Measurements from ENCODE around the gene IER2.

IER2 gene

DNA sequence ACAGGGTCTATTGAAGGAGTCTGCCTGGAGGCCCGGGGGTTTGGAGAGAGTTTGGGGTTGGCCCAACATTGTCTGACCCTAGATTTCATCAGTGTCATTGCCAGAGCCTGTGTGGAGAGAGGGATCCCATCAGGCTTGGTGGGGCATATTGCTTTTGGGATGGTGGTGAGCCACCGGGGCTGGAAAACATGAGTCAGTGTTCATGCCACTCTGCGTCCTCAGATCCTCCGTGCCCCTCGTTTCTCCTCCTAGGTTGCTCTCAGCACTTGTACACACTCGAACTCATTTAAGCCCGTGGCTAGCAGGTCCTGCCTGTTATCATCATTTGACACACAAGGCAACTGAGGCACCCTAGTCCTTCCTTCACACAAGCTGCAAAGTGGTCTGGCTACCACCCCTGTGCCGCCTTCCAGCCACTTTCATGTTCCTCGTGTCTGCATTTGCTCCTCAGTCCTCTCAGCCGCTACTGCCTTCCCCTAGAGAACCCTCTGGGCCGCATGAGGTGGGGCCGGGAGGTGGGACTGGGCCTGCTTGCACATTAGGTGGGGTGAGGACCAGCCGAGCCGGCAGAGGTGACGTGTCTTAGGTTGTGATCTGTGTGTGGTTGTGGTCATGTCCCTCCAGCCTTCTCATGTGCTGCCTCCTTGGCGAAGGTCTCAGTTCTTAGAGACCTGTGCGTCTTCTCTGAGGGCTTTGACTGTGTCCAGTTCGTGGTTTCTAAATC is 28.5 kb upstream of the IER2 start:
- no peaks in the 10 kb centered on the region for H3K27me3 ChIP-seq (ENCODE audit: insufficient read depth, low read length)
- no peak overlapping the region for H4K12ac ChIP-seq (ENCODE audit: low read depth, low read length)
- H3K14ac ChIP-seq (ENCODE audit: low read length): no peak overlapping the region
- no peak for DNase-seq
- no peaks in the 10 kb centered on the region for H3K9me3 ChIP-seq (ENCODE audit: insufficient read depth, low read depth, low read length)
- no peak overlapping the region for H3K4me2 ChIP-seq (ENCODE audit: low read length)
- H2AK5ac ChIP-seq (ENCODE audit: low read length): no peak overlapping the region
- H3K79me1 ChIP-seq (ENCODE audit: low read length): peaks cover 10% of the 10 kb centered on the region
- no peak overlapping the region for H2BK12ac ChIP-seq (ENCODE audit: low read length)
- no peak overlapping the region for H3K18ac ChIP-seq (ENCODE audit: low read length)
- H3K4me1 ChIP-seq (ENCODE audit: control insufficient read depth in 1 of 2, insufficient read depth in 2 of 2, low read length in 2 of 2): peaks cover 12 to 20% of the 10 kb centered on the region in 2 experiments
- peaks cover 44% of the 10 kb centered on the region for H3K79me2 ChIP-seq (ENCODE audit: control insufficient read depth, insufficient read depth, low read length, poor library complexity)
- no peak overlapping the region for H2BK5ac ChIP-seq (ENCODE audit: low read depth, low read length, poor library complexity)
- peak overlapping the region; percentile 87 for H3K4ac ChIP-seq (ENCODE audit: low read depth, low read length)
- peaks cover 30 to 31% of the 10 kb centered on the region in 2 experiments for H3K36me3 ChIP-seq (ENCODE audit: control insufficient read depth in 1 of 2, insufficient read depth in 2 of 2, low read length in 2 of 2)
- H4K8ac ChIP-seq (ENCODE audit: low read depth, low read length): no peak overlapping the region
- H3K4me3 ChIP-seq (ENCODE audit: low read depth, low read length): no peak overlapping the region
- WGBS (ENCODE audit: extremely low coverage, insufficient coverage, insufficient read length): no CpG with 5 or more reads among the region's 18 CpGs
- H4K91ac ChIP-seq (ENCODE audit: low read depth, low read length): no peak overlapping the region
- H2BK120ac ChIP-seq (ENCODE audit: insufficient read depth, low read length, poor library complexity): no peak overlapping the region
- H3K23ac ChIP-seq (ENCODE audit: low read length): no peak overlapping the region
- no peak overlapping the region for H3K27ac ChIP-seq (ENCODE audit: low read depth, low read length)
- no peak overlapping the region for H3K9ac ChIP-seq (ENCODE audit: low read length)
- H2AFZ ChIP-seq (ENCODE audit: insufficient read depth, low read length, poor library complexity): no peak overlapping the region

DNA sequence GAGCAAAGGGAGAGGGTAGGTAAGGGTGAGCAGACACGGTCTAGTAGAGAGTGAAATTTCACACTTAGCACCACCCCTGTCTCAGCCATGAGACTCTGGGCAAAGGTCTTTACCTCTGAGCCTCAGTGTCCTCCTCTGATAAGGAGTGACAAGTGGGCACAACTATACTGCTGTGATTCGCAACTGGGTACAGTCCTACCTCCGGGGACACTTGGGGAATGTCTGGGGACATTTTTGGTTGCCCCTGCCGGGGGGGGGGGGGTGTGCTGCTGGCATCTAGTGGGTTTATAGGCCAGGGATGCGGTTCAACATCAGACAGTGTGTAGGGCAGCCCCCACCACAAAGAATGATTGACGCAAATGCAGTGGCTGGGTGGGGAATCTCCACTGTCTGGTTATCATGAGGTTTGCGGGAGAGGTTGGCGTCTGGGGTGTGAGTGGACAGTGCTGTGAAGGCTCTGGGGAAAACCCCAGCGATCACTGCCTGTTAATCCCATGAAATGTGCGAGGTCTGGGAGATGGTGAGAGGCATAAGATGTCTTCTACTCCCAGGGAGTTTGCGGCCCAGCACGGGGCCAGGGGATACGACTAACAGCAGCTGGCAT is 27.8 kb upstream of the IER2 start:
- no peaks in the 10 kb centered on the region for H3K27me3 ChIP-seq (ENCODE audit: insufficient read depth, low read length)
- no peak overlapping the region for H4K8ac ChIP-seq (ENCODE audit: low read depth, low read length)
- peaks cover 12 to 18% of the 10 kb centered on the region in 2 experiments for H3K4me1 ChIP-seq (ENCODE audit: control insufficient read depth in 1 of 2, insufficient read depth in 2 of 2, low read length in 2 of 2)
- H3K9ac ChIP-seq (ENCODE audit: low read length): no peak overlapping the region
- no peak overlapping the region for H3K23ac ChIP-seq (ENCODE audit: low read length)
- H3K18ac ChIP-seq (ENCODE audit: low read length): no peak overlapping the region
- H2AK5ac ChIP-seq (ENCODE audit: low read length): no peak overlapping the region
- no peak overlapping the region for H3K4me2 ChIP-seq (ENCODE audit: low read length)
- H3K79me1 ChIP-seq (ENCODE audit: low read length): peaks cover 8% of the 10 kb centered on the region
- no peak overlapping the region for H3K4me3 ChIP-seq (ENCODE audit: low read depth, low read length)
- H4K12ac ChIP-seq (ENCODE audit: low read depth, low read length): no peak overlapping the region
- H2BK120ac ChIP-seq (ENCODE audit: insufficient read depth, low read length, poor library complexity): no peak overlapping the region
- no peak overlapping the region for H2BK12ac ChIP-seq (ENCODE audit: low read length)
- H3K36me3 ChIP-seq (ENCODE audit: control insufficient read depth in 1 of 2, insufficient read depth in 2 of 2, low read length in 2 of 2): peaks cover 31 to 33% of the 10 kb centered on the region in 2 experiments
- no peak overlapping the region for H3K27ac ChIP-seq (ENCODE audit: low read depth, low read length)
- no peak overlapping the region for H4K91ac ChIP-seq (ENCODE audit: low read depth, low read length)
- H2AFZ ChIP-seq (ENCODE audit: insufficient read depth, low read length, poor library complexity): no peak overlapping the region
- peak overlapping the region; percentile 87 for H3K4ac ChIP-seq (ENCODE audit: low read depth, low read length)
- no peak for DNase-seq
- H3K9me3 ChIP-seq (ENCODE audit: insufficient read depth, low read depth, low read length): no peaks in the 10 kb centered on the region
- WGBS (ENCODE audit: extremely low coverage, insufficient coverage, insufficient read length): no CpG with 5 or more reads among the region's 13 CpGs
- H3K79me2 ChIP-seq (ENCODE audit: control insufficient read depth, insufficient read depth, low read length, poor library complexity): peaks cover 44% of the 10 kb centered on the region
- H2BK5ac ChIP-seq (ENCODE audit: low read depth, low read length, poor library complexity): no peak overlapping the region
- no peak overlapping the region for H3K14ac ChIP-seq (ENCODE audit: low read length)

GRCh38 chr19:13122980-13123957 is 26.9 kb upstream of the IER2 start:
- Histone ChIP-seq H2BK120ac (ENCODE audit: insufficient read depth, low read length, poor library complexity) (no peak overlapping the region), H3K4me3 (ENCODE audit: low read depth, low read length) (no peak overlapping the region), H3K4me2 (ENCODE audit: low read length) (no peak overlapping the region), H3K36me3 (ENCODE audit: control insufficient read depth in 1 of 2, insufficient read depth in 2 of 2, low read length in 2 of 2) (peaks cover 31 to 37% of the 10 kb centered on the region in 2 experiments), H2BK12ac (ENCODE audit: low read length) (no peak overlapping the region), H3K4ac (ENCODE audit: low read depth, low read length) (peak overlapping the region; percentile 87), H3K14ac (ENCODE audit: low read length) (no peak overlapping the region), H4K8ac (ENCODE audit: low read depth, low read length) (no peak overlapping the region), H3K9ac (ENCODE audit: low read length) (no peak overlapping the region), H4K91ac (ENCODE audit: low read depth, low read length) (no peak overlapping the region), H2AFZ (ENCODE audit: insufficient read depth, low read length, poor library complexity) (no peak overlapping the region), H3K79me1 (ENCODE audit: low read length) (peaks cover 7% of the 10 kb centered on the region), H3K9me3 (ENCODE audit: insufficient read depth, low read depth, low read length) (no peaks in the 10 kb centered on the region), H3K23ac (ENCODE audit: low read length) (no peak overlapping the region), H3K27ac (ENCODE audit: low read depth, low read length) (no peak overlapping the region), H3K79me2 (ENCODE audit: control insufficient read depth, insufficient read depth, low read length, poor library complexity) (peaks cover 44% of the 10 kb centered on the region), H2AK5ac (ENCODE audit: low read length) (no peak overlapping the region), H3K18ac (ENCODE audit: low read length) (no peak overlapping the region), H3K27me3 (ENCODE audit: insufficient read depth, low read length) (no peaks in the 10 kb centered on the region), H4K12ac (ENCODE audit: low read depth, low read length) (no peak overlapping the region), H2BK5ac (ENCODE audit: low read depth, low read length, poor library complexity) (no peak overlapping the region), H3K4me1 (ENCODE audit: control insufficient read depth in 1 of 2, insufficient read depth in 2 of 2, low read length in 2 of 2) (peaks cover 12 to 18% of the 10 kb centered on the region in 2 experiments)
- DNase-seq: no peak
- WGBS (ENCODE audit: extremely low coverage, insufficient coverage, insufficient read length): no CpG with 5 or more reads among the region's 20 CpGs

- no peak overlapping the region for H4K12ac ChIP-seq (ENCODE audit: low read depth, low read length)
- no CpG with 5 or more reads among the region's 9 CpGs for WGBS (ENCODE audit: extremely low coverage, insufficient coverage, insufficient read length)
Measured at GRCh38 chr19:13127051-13127450, 23.2 kb upstream of the IER2 start.

More at GRCh38 chr19:13127051-13127450, 23.2 kb upstream of the IER2 start:
- H3K14ac ChIP-seq (ENCODE audit: low read length): no peak overlapping the region
- H3K18ac ChIP-seq (ENCODE audit: low read length): no peak overlapping the region
- no peak overlapping the region for H3K4me3 ChIP-seq (ENCODE audit: low read depth, low read length)
- no peak overlapping the region for H3K27ac ChIP-seq (ENCODE audit: low read depth, low read length)
- H2BK12ac ChIP-seq (ENCODE audit: low read length): no peak overlapping the region
- H2AFZ ChIP-seq (ENCODE audit: insufficient read depth, low read length, poor library complexity): no peak overlapping the region
- H3K23ac ChIP-seq (ENCODE audit: low read length): no peak overlapping the region
- H3K79me2 ChIP-seq (ENCODE audit: control insufficient read depth, insufficient read depth, low read length, poor library complexity): peaks cover 13% of the 10 kb centered on the region
- no peak overlapping the region for H4K91ac ChIP-seq (ENCODE audit: low read depth, low read length)
- H4K8ac ChIP-seq (ENCODE audit: low read depth, low read length): no peak overlapping the region
- peak overlapping the region; percentile 34 for H3K4ac ChIP-seq (ENCODE audit: low read depth, low read length)
- no peak overlapping the region for H2AK5ac ChIP-seq (ENCODE audit: low read length)
- no peak overlapping the region for H2BK5ac ChIP-seq (ENCODE audit: low read depth, low read length, poor library complexity)
- peaks cover 27 to 29% of the 10 kb centered on the region in 2 experiments for H3K36me3 ChIP-seq (ENCODE audit: control insufficient read depth in 1 of 2, insufficient read depth in 2 of 2, low read length in 2 of 2)
- H3K9ac ChIP-seq (ENCODE audit: low read length): no peak overlapping the region
- no peak for DNase-seq
- no peaks in the 10 kb centered on the region for H3K9me3 ChIP-seq (ENCODE audit: insufficient read depth, low read depth, low read length)
- no peaks in the 10 kb centered on the region for H3K4me1 ChIP-seq (ENCODE audit: control insufficient read depth in 1 of 2, insufficient read depth in 2 of 2, low read length in 2 of 2)
- no peaks in the 10 kb centered on the region for H3K27me3 ChIP-seq (ENCODE audit: insufficient read depth, low read length)
- no peaks in the 10 kb centered on the region for H3K79me1 ChIP-seq (ENCODE audit: low read length)
- no peak overlapping the region for H3K4me2 ChIP-seq (ENCODE audit: low read length)
- no peak overlapping the region for H2BK120ac ChIP-seq (ENCODE audit: insufficient read depth, low read length, poor library complexity)

Measured in trophoblast cell (in vitro differentiated cells and primary cell).